GM19193 (cell line): Measurements from ENCODE around the gene PPM1H.

Experiments used
- POLR2A ChIP-seq: IDR thresholded peaks from 4 replicates; pipeline ENCODE4 v1.6.1; 2011; ENCODE audit not compliant: insufficient read depth, insufficient read length; ENCODE audit errors: extremely low read depth

Gene PPM1H

DNA sequence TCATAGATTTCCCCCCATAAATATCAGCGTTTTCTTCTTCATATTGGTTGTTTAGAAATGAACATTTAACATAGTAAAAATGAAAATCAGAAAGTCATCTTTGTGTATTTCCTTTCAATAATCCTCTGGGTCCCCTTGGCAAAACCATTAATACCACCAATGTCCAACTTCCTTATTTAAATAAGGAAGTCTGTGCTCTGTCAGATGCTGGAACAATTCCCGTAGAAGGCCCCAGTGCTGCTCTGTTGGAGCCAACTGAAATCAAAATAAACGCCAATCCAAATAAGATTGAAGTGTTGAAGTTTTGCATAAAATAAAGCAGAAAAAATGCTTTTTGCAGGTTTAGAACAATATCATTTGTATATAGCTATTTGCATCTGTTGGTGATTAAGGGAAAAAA, 93.1 kb downstream of the PPM1H start:
- no peak for TF ChIP-seq POLR2A

DNA sequence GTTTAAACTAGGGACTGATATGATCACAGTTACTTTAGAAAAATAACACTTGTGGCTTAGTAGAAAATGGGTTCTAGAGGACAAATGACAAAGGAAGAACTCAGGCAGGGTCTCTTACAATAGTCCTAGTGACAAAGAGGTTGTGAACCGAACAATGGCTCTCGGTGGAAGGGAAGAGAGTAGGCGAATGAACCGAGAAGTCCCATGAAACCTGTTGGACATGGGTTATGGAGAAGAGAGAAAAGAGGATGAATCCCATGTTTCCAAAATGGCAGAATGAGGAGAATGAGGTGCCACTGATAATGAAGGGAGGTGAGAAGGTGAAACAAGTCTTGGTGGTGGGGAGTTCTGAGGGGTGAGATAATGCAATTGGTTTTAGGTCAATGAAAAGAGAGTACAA, 94.1 kb downstream of the PPM1H start:
- TF ChIP-seq POLR2A = no peak

DNA sequence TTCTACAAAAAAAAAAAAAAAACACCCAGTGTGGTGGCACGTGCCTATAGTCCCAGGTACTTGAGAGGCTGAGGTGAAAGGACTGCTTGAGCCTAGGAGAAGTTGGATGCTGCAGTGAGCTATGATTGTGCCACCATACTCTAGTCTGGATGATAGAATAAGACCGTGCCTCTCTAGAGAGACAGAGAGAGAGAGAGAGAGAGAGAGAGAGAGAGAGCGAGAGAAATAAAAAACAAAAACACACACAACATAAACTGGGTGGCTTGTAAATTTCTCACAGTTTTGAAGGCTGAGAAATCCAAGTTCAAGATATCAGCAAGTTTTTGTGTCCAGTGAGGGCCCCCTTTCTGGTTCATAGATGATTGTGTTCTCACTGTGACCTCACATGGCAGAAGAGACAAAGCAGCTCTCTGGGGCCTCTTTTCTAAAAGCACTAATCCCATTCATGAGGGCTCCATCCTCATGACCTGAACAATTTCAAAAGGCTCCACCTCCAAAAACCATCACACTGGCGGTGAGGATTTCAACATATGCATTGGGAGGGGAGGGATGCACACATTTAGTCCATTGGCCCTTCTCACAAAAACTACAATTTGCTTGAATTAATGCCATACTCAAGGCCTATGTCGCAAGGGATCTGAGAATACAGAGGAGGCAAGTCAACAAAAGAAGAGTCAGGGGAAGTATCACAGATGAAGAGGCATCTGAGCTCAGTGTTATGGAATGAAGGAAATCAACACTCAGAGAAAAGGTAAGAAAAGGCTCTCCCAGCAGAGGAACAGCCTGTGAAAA, 94.9 kb downstream of the PPM1H start:
- no peak for TF ChIP-seq POLR2A

DNA sequence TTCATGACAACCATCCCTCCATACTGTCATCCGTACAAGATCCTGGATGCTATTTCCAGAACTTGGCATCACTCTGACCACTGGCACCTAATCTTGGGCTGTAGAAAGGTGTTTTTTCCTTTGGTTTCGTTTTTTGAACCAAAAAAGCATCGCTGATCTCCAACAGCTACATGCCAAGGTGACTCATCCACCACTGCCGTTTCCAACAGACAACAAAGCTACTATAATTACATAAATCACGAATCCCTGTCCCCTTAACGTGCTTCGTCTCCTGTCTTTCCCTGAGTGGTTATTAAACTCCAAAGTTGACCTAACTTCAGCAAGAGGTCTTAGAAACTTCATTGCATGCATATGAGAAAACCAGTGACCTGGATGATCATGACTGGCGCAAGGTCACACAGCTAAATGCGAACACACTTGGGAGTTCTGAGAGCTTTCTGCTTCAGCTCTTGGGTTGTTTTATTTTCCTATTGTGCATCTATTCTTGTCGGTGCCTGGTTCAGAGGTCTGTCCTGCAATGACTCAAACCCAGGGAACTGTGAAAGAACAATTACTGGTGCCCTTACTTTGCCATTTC, 99.9 kb downstream of the PPM1H start:
- TF ChIP-seq POLR2A = no peak

DNA sequence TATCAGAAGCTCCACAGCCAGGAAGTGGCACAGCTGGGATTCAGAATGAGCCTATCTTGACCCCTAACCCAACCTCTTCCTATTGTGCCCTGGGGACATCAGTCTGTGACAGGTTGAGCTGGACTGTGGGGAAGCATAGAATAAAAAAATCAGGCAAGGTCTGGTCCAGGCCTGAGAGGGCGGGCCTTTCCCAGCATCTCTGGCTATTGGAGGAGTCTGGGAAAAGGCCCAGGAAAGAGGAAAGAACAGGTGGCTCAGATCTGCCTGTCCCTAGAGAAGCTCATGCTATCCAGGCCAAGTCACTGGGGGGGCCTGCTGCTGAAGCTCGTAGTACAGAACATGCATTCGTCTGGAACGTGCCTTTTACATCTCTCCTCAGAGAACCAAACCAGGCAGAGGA, 100.5 kb downstream of the PPM1H start:
- no peak for TF ChIP-seq POLR2A

DNA sequence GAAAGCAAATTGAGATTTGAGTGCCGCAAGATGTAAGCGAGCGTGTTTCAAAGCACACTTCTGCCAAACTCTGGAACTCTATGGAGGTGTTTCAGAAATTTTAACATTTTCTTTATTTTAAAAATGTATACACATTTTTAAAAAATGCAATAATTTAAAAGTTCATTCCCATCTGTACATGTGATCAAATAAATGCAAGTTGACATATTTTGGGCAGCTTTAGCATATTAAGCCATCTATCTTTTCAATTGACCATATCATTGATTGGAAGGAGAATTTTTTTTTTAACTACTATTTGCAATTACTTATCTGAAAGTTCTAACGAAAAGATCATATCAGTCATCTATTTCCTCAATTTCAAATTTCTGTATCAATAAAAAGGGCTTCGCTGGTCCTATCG, 101.3 kb downstream of the PPM1H start:
- TF ChIP-seq POLR2A = no peak

DNA sequence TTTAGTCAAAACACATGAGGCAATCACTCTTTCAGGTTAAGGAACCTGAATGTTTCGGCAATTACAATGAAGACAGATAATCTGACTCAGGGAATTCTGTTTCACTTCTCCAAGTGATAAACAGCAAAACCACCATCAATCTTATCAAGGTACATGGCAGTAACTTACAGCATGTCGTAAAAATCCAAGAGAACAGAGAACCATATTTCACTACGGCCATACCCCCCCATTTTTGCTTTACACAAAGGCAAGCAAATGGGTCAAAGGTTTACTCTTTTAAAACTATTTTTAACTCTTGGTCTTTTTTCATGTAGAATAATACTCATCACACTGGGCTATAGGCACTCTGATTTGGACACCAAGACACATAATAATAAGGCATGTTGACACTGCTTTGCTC, 102.4 kb downstream of the PPM1H start:
- TF ChIP-seq POLR2A = no peak

DNA sequence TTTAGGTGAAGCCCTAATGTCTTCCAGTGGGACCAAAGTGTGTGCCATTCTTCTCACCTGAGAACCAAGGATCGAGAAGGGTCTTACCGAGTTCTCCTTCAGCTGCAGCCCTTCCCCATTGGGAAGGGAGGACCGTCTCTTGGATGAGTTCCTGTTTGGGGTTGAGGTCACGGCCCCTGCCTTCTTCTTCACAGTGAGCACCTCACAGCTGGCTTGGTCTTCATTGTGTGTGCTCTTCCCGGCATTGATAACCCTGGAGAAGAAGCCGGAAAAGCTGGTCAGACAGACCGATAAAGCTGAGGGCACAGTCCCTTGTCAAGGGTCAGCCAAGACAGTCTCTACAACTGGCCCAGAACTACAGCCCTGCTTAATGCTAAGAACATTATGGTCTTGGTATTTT, 102.9 kb downstream of the PPM1H start:
- no peak for TF ChIP-seq POLR2A

DNA sequence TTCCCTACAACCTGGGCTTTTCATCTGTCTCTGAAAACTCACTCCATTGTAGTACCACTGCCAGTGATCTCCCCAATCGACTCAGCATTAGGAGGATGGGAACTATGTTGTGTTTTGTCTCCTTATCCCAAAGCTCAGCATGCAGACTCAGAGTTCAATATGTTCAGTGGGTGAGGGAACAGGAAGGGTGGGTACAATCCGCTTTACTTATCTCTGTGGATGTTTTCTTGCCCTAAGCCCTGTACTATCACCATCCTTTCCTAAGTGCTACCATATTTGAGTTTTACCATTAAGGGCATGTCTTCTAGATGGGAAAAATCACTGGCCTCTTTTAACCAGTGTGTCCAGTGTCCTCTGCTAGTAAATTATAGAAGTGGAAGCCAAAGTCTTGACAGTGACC, 107.1 kb downstream of the PPM1H start:
- TF ChIP-seq POLR2A = no peak

DNA sequence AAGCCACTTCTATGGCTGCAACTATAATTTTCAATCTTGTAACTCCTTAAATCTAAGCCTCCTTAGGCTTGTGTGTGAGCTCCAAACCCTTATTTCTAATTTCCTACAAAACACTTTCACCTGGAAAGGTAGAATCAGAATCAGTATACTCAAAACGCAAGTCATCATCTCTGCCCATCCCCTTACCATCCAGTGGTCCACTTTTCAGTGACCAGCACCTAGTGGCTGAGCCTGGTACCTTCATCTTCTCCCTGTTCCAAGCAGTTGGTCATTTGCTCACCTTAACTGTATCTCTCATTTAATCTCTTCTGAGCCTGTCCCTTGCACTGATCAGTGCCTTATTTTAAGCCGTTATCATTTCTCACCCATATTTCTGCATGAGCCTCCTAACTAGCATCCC, 107.9 kb downstream of the PPM1H start:
- no peak for TF ChIP-seq POLR2A

DNA sequence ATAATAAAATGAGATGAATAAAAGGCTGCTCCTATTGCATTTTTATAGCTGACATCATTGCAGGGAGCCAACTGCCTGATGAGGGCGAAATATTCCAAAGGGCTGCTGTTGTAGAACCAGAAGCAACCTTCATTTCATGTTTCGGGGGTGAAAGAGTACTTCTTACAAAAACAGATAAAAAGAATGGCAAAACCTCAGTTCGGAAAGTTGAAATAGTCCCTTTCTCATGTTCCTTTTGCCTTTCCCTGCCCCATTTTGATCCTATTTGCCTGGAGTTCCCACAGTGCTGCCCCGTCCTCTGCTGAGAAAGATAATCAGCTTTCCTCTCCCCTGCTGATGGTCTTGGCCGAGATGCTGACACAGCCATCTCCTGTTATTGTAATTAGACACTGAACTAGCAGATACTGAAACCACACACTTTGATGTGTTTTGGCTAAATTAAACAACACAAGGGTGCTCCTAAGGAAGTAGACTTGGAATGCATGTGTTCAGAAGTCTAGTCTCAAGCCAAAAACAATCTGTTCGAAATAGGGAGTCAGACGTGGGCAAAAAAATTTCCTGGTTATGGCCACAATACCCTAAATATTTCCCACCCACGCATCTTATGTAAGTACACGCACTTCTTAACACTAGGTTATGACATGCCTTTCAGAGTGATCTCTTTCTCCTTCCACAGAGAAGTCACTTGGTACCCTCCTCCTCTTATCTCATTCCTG, 117.2 kb downstream of the PPM1H start:
- TF ChIP-seq POLR2A = no peak

DNA sequence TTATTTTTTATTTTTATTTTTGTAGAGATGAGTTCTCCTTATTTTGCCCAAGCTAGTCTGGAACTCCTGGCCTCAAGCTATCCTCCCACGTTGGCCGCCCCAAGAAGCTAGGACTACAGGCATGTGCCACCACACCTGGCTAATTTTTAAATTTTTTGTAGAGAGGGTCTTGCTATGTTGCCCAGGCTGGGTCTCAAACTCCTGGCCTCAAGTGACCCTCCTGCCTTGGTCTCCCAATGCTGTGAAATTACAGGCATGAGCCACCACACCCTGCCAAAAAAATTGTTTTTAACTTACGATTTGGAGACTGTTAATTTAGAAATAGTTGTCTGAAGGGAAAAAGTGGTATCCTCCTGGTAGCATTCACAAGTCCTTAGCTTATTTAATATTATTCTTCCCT, 120.7 kb downstream of the PPM1H start:
- no peak for TF ChIP-seq POLR2A

DNA sequence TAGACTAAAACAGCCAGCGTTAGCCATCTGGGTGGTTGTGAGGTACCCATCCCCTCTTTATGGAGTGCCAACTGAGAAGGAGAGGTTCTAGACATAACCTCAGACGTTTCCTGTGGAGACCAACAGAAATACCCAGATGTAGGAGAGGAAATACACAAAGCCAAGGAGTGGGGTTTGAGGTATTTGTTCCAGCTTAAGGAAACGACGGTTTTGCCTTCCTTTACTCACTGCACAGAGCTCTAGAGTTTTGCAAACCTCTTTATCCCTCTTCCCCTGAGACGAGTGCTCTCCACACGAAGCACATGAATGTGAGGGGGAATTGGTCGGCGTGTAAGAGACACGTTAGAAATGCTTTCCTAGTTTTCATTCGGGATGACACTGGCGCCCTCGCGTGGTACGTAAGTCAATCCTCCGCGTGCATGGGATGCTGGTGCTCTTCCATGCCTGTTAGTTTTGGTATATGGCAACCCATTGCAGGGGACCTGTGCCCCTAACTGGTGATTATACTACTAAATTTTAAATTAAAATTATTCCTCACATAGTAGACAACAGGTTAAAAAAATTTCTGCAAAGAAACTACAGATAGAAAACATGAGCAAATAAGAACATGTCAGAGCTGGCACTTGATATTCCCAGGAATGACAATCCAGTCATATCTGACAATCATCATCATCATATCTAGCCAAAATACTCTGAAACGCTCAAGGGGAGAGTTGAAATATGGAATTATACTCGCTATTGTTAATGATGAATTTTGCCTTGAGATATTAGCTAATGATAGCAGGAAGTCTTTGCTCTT, 121.7 kb downstream of the PPM1H start:
- TF ChIP-seq POLR2A = no peak

DNA sequence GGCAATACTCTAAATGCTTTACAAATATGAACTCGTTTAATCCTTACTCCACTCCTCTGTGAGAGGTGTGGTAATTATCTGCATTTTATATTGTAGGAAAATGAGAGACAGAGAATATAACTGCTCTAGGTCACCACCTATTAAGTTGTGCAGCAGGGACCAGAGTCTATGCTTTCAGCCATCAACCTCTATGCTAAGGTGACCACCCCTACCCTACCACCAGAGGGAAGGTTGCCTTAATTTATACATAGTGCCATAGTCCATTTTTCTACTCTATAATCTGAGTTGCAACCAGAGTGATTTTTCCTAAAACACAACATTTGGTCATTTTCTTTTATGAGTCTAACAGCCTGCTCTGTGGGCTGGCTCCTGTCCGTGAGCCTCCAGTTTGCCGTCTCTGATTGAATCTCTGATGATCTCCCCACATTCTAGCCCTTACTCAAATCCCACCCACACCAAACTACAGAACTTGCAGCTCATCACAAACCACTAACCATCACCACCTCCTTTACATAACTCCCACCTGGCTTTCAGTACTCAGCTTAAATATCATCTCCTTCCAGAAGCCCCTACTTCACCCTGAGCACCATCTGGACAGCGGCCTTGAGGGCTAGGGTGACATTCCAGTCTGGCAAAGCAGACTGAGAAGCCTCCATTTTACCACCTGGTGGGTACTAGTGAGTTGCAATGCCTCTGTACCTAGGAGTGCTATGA, 126.6 kb downstream of the PPM1H start:
- TF ChIP-seq POLR2A = no peak

DNA sequence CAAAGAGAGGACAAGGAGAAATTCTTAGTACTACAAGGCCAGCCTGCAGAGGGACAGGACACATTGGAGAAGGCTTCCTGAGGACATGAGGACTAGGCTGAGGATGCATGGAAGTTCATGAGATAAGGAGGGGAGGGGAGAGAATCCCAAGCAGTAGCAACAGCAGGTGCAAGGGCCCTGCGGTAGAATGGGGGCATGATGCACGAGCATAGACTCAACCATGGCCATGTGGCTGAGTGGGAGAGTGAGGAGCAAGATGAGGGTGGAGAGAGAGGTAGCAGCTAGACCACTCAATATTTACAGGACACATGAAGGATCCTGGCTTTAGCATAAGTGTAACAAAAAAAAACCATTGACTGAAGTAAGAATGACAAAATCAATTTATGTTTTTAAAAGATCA, 128.1 kb downstream of the PPM1H start:
- TF ChIP-seq POLR2A = no peak
